ENCODE results near the gene MYCN.

The MYCN gene

DNA sequence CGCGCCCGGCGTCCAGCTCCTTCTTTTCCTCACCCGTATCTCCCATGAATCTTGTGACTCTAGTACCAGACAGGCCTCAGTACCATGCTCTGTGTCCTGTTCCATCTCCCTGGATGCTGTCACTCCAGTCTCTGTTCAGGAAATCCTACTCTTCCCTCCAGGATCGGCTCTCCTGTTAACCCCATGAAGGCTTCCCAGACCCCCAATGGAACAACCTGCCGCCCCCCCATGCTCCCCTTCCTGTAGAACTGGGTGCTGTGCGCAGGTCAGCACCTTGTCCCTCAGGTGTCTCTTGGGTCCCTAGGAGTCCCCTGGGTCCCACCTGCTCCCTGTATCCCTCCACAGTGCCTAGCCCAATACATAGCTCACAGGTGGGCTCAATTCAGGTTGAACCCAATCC is 41.3 kb downstream of the MYCN start:
- no peak for DNase-seq

DNA sequence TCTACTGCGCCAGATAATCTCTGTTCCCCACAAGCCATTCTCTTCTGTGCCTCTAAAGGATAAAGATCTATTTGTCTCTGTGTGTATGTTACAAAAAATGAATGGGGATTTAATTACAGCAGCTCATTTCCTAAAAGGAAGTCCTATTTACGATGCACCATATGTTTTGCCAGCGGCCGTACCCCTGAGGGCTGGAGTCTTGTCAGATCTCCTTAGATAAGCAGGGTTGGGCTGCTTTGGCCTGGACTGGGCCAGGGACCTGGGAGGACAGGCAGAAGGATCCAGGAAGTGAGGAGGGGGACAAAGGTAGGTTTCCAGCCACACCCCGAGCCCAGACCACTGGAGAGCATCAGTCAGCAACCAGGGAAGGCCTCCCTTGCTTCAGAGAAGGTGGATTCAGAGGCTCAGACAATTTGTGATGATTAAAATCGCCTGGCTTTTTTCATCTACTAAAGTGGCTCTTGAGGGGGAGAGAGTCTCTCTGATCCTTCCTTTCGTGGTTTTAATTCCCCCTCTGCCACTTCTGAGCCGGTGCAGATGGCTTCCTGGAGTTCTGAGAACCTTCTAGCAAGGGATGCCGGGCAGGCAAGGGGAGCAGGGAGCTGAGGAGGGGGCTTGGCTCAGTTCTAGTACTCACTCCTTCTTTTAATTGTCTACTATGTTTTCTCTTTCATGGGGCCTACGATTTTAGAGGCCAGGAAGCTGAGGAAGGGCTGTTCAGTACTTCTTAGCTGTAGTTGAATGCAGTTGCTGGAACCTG is 42.1 kb downstream of the MYCN start:
- DNase-seq = no peak

DNA sequence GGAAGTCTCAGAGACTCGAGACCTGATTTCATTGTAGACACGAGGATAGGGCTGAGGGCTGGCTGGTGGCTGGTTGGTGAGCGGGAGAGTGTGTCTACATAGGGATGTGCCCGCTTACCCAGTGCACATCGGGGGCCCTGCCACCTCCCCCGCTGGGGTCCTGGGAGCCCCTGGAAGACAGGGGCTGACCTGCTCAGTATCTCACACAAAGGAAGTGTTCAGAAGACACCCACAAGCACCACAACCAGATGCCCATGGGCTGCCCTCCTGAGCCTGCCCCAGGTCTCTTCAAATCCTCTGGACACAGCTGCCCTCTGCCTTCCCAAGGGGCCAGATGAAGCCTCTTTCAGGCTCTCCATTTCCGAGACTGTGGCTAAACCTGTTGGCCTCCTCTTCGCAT is 43.1 kb downstream of the MYCN start:
- DNase-seq = no peak

DNA sequence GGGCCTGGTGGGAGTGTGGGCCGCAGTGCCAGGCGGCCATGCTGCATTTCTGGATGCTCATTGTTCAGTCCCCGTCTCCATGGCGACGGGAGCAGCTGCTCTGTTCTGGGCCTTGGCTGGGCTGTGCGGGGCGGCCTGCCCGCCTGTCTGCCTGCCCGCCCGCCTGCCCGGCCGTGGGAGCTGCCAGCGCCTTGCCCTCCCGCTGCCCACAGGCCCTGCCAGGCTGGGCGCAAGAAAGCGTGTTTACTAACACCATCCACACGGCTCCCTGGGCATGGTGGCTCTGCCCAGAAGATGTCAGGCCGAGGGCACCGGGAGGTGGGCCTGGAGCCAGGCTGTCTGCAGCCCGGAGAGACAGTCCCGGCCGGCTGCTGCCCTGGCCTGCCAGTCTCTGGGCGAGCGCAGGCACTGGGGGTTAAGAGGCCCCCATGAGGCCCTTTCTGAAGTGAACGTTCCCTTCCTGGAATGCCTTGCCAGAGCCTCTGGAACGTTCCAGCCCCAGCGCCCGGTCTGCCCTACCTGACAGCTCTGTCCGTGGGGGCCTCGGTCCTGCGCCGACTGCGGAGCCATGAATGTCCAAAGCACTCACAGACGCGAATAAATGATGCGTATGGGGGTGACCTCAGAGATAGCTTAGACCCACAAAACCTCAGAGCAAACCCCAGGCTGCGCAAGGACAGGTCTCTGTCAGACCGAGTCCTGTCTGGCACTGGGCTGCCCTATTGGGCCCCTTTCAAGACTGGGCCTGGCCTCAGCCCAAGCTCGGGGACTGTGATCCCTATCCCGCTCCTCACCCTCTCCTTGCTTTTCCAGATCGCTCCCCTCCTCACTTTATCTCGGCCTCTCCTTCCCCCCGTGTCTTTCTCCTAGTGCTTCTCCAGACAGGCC is 44.3 kb downstream of the MYCN start:
- DNase-seq = no peak

DNA sequence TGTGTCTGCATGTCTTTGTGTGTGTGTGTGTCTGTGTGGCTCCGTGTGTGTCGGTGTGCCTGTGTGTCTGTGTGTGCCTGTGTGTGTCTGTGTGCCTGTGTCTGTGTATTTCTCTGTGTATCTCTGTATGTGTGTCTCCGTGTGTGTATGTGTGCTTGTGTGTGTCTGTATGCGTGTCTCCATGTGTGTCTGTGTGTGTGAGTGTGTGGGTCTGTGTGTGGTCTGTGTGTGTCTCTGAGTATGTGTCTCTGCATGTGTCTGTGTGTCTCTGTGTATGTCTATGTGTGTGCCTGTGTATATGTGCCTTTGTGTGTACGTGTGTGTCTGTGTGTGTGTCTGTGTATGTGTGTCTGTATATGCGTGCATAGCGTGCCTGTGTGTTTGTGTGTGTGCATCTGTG is 45.2 kb downstream of the MYCN start:
- no peak for DNase-seq

DNA sequence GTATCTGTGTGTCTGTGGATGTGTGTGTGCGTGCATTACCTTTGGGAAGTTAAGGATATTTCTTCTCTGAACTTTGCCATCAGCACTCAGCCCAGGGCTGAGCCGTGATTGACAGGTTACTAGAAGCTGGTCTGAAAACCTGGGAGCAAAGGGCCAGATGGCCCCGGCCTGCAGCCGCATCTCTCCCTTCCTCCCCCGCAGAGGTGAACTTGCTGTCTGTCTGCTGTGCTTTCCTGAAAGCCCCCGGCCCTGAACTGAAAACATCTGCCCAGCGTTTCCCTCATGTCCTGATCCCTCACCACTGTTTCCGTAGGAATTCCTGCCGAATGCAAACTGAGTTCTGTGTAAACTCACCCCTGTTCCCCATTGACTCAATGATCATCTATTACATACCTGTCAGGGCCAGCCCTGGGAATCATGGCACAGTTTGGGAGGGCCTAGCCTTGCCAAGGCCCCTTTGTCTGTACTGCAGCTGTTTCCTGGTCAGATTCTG is 45.8 kb downstream of the MYCN start:
- no peak for DNase-seq

DNA sequence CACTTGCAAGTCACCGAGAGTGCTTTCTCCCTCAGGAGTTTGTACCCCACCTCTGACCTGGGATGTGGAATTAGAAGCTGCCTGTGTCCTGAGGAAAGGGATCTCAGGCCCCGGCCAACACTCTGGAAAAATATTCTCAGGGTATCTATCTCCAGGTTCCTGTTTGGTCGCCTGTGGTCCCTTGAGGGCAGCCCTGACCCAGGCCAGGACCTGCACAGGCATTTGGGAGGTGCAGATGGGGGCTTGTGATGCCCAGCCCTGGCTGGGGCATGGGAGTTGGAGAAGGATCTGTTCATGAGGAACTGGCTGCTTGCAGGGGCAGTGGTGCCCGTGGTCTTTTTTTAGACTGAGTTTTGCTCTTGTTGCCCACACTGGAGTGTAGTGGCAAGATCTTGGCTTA is 46.3 kb downstream of the MYCN start:
- DNase-seq = no peak

DNA sequence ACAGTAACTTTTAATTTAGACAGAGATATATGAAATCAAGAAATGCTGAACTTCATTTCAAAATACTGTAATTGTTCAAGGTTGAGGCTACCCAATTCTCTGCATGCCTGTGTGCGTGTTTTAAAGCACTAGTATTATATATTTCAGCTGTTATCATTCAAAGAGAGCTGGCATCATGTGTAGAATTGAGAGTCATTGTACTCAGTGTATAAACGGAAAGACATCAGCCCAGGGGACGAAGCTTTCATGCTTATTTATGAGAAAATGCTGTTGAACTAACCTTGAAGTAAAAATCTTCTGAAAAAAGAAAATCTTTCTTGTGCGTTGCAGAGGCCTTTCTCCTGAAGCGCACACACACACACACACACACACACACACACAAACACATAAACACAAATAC is 48.4 kb downstream of the MYCN start:
- no peak for DNase-seq

DNA sequence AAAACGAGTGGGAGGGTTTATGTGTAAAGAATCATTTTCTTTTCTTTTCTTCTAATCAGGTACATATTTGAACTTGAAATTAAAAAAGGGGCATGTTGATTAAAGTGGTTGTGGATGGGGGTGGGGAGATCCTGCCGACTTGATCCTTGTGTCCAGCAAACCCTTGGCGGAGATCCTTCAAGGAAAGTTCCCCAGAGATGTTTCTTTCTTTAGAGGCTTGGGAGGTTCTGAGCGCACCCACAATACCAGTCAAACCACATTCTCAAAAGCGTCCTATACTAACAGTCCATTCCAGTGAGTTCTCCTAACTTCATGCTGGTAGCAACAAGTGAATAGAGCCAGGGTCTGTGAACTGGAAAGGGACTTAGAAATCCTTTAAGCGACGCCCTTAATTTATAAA is 49.2 kb downstream of the MYCN start:
- DNase-seq = no peak

DNA sequence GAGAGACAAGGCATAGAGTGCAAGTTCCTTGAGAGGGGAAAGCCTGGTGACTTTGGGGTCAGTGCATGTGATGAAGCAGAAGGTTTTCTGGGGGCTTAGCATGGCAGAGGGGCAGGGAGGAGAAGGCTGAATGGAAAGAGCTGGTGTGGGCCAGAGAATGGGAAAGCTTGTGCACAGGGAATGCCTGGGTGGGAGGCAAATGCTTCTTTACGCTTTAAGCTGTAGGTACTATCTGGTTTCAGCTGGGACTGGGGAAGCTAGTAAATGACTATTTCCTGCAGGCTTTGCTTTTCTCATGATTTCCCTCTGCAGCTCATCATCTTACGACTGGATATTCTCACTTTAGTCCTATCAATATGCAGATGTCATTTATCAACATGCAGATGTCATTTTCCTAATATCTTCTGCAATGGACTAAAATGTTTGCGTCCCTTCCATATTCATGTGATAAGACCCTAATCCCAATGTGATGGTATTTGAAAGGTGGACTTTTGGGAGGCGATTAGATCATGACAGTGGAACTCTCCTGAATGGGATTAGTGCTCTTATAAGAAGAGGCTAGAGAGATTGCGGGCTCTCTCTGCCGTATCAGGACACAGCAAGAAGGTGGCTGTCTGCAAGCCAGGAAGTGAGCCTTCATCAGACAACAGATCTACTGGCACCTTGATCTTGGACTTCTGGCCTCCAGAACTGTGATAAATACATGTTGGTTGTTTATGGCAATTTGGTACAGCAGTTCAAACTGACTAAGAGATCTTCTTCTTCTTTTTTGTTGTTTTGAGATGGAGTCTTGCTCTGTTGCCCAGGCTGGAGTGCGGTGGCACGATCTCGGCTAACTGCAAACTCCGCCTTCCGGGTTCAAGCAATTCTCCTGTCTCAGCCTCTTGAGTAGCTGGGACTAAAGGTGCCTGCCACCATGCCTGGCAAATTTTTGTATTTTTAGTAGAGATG is 50.1 kb downstream of the MYCN start:
- DNase-seq = no peak

DNA sequence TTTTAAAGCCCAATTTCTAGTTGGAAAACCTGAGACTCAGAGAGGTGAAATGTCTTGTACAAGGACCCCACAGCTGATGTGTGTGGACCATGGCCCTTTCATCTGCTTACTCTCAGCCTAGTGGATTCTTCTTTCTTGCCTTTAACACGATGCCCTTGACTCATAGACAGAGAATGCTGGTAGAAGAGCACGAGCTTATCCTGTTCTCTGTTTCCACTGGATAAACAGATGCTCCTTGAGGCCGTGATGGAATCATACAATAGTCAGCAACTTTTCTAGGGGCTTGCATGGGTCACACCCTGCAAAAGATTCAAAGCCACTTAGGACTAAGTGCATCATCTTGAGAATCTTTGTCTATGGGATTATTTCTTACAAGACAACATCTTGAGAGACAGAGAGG is 50.9 kb downstream of the MYCN start:
- no peak for DNase-seq

DNA sequence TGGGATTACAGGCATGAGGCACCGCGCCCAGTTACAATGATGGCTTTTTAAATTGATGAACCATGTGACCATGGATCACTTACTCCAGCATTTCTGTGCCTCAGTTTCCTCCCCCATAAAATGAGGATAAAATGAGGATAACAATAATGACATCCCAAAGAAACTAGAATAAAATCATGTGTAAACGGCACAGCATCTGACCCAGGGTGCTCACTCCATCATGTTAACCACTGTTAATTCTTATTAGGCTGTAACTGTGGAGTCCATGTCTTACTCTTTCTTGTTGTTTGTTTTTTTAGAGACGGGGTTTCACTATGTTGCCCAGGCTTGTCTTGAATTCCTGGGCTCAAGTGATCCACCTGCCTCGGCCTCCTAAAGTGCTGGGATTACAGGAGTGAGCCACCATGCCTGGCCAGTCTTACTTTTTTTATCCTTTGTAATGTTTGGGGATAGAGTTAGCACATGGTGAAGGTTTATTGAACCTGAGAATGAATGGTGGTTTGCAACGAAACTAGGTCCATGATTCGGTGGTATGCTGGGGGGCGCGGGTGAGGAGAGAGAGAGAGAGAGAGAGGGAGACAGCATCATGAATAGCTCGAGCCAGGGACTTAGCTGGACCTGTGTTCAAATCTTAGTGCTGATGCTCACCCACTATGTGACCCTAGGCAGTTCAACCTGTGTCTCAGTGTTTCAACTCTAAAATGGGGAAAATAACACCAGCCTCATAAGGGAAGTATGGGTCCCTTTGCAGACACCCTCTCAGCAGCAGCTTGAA is 52.3 kb downstream of the MYCN start:
- DNase-seq = no peak

DNA sequence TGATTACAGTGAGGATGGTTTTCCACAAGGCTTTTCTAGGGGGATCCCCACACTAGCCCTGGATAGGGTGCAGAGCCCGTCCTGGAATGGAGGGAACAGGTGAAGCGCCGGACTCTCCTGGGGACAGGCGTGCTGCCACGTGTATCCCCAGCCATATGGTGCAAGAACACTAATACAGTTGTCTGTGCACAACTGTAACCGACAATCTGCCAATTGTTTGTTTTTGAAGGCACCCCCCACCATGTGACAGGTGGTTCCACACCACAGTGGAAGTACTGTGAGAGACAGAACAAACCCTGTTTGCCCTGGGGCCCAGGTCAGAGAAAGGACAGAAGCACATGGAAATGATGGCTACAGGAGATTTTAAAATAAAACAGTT is 52.9 kb downstream of the MYCN start:
- DNase-seq = no peak

DNA sequence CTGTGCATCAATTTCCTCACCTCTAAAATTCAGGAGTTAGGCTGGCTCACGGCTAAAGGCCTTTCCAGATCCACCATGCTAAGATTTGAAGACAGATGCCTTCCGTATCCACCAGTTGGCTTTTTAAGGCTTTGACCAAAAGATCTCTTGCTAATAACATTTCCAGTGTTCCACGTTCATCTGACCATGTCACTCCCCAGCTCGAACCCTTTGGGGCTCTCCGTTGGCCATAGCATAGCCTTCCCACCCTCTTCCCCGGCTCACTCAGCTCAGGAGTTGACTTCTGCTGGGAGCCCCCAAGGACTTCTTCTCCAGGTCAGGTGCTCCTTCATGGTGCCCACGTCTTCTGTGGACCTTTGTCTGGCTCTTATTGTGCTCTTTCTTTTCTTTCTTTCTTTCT is 53.3 kb downstream of the MYCN start:
- DNase-seq = no peak

DNA sequence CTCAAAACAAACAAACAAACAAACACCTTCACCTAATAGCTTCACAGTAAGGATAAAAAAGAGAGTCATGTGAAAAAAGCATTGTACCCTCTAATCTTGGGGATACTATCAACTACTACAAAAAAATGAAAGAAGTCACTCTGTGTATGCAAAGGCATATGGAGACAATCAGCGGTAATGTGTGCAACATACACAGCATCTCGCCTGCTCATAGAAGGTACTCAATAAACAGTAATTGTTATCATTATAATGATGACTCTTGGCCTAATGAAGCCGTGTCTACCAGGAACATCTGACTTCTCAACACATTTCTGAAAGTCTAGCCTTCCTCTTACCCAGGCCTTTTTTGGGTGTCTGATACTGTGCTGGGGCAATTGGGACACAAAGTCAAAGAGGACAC is 55.3 kb downstream of the MYCN start:
- DNase-seq = no peak
